K562 (cell line): Measurements from ENCODE around the gene PNLIPRP2. TPM values are rescaled to one million over a fixed set of nuclear protein-coding genes. Genes with fewer than 3 reads are reported as not detected.

Source experiments
- CBFB ChIP-seq: sonication (generic); formaldehyde crosslinking; IDR thresholded peaks from 2 replicates; pipeline ENCODE4 v1.4.0; 2020; ENCODE audit warnings: mild to moderate bottlenecking, missing genetic modification reagents
- polyA plus RNA-seq, 8 experiments: library from polyadenylated mRNA; depleted of rRNA in 4 of 8; stranded (reverse) in 5 of 8; unstranded in 3 of 8; fragments of >200 nt; fragmentation: Nextera tagmentation in 2 of 8; fragmentation: Illumina TruSeq in 1 of 8; extraction: Ambion mirVana in 2 of 8; extraction: Trizol in 1 of 8; gene quantifications; 2 replicates each; pipeline versions ENCODE4 v1.2.1 to v1.2.3, GENCODE V29; 2011 to 2014; ENCODE audit warnings: inconsistent platforms in 1 of 8, missing spikeins in 1 of 8
- total RNA-seq, 7 experiments: library from RNA; depleted of rRNA in 6 of 7; stranded (reverse); fragments of >200 nt in 6 of 7; fragmentation: Illumina TruSeq in 2 of 7; extraction: Trizol in 2 of 7; gene quantifications; 2 replicates each; pipeline versions ENCODE4 v1.2.1 to v1.2.3, GENCODE V29; 2011 to 2021; ENCODE audit warnings: low replicate concordance in 1 of 7
- TF ChIP-seq, protein P1 (sequence below): fragments of 450-650 bp; IDR thresholded peaks from 2 replicates; pipeline ENCODE4 v1.6.1; 2016; ENCODE audit warnings: mild to moderate bottlenecking, moderate library complexity
- TF ChIP-seq, protein P2 (sequence below), 2 experiments: fragments of 250-450 bp in 1 of 2; fragments of 450-650 bp in 1 of 2; sonication (Bioruptor Pico) in 1 of 2; IDR thresholded peaks; 2 replicates each; pipeline versions ENCODE4 v1.6.1 to v1.8.0; 2016 to 2021; ENCODE audit warnings: mild to moderate bottlenecking in 2 of 2, moderate library complexity in 2 of 2, missing compliant biosample characterization in 1 of 2, missing genetic modification characterization in 1 of 2
- TF ChIP-seq, protein P3 (sequence below), 2 experiments: fragments of 450-650 bp; IDR thresholded peaks; 2 replicates each; pipeline ENCODE4 v1.6.1; 2018; ENCODE audit warnings: mild to moderate bottlenecking in 2 of 2, low read depth in 1 of 2; ENCODE audit not compliant: partially characterized antibody in 2 of 2

Gene PNLIPRP2
- total and polyA plus RNA-seq, 9 of the 15 experiments (the other 6 are each of a cell fraction or from before 2014, with no cell fraction given), result 0.38 TPM; not detected in 8

DNA sequence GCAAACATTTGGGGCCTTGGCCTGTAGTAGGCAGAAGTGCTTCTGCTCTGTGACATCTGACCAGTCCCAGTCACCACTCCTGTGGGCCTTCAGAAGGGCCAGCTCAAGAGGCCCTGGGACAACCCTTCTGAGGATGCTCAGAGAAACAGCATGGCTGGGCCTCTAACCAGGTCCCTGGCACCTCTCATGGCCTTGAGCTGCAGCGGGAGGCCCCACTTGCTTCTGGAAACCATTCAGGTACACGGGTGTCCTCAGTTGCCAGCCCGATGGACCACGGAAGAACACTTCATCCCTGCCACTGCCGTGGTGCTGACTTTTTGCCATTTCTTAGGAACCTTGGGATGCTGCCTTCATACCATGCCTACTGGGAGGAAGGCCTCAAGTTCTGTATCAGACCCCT is 64.0 kb downstream of the PNLIPRP2 start (continued):
- TF ChIP-seq, protein P1, sequence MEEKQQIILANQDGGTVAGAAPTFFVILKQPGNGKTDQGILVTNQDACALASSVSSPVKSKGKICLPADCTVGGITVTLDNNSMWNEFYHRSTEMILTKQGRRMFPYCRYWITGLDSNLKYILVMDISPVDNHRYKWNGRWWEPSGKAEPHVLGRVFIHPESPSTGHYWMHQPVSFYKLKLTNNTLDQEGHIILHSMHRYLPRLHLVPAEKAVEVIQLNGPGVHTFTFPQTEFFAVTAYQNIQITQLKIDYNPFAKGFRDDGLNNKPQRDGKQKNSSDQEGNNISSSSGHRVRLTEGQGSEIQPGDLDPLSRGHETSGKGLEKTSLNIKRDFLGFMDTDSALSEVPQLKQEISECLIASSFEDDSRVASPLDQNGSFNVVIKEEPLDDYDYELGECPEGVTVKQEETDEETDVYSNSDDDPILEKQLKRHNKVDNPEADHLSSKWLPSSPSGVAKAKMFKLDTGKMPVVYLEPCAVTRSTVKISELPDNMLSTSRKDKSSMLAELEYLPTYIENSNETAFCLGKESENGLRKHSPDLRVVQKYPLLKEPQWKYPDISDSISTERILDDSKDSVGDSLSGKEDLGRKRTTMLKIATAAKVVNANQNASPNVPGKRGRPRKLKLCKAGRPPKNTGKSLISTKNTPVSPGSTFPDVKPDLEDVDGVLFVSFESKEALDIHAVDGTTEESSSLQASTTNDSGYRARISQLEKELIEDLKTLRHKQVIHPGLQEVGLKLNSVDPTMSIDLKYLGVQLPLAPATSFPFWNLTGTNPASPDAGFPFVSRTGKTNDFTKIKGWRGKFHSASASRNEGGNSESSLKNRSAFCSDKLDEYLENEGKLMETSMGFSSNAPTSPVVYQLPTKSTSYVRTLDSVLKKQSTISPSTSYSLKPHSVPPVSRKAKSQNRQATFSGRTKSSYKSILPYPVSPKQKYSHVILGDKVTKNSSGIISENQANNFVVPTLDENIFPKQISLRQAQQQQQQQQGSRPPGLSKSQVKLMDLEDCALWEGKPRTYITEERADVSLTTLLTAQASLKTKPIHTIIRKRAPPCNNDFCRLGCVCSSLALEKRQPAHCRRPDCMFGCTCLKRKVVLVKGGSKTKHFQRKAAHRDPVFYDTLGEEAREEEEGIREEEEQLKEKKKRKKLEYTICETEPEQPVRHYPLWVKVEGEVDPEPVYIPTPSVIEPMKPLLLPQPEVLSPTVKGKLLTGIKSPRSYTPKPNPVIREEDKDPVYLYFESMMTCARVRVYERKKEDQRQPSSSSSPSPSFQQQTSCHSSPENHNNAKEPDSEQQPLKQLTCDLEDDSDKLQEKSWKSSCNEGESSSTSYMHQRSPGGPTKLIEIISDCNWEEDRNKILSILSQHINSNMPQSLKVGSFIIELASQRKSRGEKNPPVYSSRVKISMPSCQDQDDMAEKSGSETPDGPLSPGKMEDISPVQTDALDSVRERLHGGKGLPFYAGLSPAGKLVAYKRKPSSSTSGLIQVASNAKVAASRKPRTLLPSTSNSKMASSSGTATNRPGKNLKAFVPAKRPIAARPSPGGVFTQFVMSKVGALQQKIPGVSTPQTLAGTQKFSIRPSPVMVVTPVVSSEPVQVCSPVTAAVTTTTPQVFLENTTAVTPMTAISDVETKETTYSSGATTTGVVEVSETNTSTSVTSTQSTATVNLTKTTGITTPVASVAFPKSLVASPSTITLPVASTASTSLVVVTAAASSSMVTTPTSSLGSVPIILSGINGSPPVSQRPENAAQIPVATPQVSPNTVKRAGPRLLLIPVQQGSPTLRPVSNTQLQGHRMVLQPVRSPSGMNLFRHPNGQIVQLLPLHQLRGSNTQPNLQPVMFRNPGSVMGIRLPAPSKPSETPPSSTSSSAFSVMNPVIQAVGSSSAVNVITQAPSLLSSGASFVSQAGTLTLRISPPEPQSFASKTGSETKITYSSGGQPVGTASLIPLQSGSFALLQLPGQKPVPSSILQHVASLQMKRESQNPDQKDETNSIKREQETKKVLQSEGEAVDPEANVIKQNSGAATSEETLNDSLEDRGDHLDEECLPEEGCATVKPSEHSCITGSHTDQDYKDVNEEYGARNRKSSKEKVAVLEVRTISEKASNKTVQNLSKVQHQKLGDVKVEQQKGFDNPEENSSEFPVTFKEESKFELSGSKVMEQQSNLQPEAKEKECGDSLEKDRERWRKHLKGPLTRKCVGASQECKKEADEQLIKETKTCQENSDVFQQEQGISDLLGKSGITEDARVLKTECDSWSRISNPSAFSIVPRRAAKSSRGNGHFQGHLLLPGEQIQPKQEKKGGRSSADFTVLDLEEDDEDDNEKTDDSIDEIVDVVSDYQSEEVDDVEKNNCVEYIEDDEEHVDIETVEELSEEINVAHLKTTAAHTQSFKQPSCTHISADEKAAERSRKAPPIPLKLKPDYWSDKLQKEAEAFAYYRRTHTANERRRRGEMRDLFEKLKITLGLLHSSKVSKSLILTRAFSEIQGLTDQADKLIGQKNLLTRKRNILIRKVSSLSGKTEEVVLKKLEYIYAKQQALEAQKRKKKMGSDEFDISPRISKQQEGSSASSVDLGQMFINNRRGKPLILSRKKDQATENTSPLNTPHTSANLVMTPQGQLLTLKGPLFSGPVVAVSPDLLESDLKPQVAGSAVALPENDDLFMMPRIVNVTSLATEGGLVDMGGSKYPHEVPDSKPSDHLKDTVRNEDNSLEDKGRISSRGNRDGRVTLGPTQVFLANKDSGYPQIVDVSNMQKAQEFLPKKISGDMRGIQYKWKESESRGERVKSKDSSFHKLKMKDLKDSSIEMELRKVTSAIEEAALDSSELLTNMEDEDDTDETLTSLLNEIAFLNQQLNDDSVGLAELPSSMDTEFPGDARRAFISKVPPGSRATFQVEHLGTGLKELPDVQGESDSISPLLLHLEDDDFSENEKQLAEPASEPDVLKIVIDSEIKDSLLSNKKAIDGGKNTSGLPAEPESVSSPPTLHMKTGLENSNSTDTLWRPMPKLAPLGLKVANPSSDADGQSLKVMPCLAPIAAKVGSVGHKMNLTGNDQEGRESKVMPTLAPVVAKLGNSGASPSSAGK, result no peak
- TF ChIP-seq CBFB, result no peak
- TF ChIP-seq, protein P2, sequence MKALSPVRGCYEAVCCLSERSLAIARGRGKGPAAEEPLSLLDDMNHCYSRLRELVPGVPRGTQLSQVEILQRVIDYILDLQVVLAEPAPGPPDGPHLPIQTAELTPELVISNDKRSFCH (CRISPR knock-in tag; IDR thresholded peaks at IDR 0.05), result no peak
- TF ChIP-seq, protein P2 (tag; IDR thresholded peaks at IDR 0.05), result no peak
- TF ChIP-seq, protein P3, sequence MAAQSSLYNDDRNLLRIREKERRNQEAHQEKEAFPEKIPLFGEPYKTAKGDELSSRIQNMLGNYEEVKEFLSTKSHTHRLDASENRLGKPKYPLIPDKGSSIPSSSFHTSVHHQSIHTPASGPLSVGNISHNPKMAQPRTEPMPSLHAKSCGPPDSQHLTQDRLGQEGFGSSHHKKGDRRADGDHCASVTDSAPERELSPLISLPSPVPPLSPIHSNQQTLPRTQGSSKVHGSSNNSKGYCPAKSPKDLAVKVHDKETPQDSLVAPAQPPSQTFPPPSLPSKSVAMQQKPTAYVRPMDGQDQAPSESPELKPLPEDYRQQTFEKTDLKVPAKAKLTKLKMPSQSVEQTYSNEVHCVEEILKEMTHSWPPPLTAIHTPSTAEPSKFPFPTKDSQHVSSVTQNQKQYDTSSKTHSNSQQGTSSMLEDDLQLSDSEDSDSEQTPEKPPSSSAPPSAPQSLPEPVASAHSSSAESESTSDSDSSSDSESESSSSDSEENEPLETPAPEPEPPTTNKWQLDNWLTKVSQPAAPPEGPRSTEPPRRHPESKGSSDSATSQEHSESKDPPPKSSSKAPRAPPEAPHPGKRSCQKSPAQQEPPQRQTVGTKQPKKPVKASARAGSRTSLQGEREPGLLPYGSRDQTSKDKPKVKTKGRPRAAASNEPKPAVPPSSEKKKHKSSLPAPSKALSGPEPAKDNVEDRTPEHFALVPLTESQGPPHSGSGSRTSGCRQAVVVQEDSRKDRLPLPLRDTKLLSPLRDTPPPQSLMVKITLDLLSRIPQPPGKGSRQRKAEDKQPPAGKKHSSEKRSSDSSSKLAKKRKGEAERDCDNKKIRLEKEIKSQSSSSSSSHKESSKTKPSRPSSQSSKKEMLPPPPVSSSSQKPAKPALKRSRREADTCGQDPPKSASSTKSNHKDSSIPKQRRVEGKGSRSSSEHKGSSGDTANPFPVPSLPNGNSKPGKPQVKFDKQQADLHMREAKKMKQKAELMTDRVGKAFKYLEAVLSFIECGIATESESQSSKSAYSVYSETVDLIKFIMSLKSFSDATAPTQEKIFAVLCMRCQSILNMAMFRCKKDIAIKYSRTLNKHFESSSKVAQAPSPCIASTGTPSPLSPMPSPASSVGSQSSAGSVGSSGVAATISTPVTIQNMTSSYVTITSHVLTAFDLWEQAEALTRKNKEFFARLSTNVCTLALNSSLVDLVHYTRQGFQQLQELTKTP (IDR thresholded peaks at IDR 0.05; ENCODE audit: low read depth in 1 of 2, partially characterized antibody in 2 of 2), result no peak
